ENCODE measurements around the gene COMMD2. TPM values are rescaled to one million over a fixed set of nuclear protein-coding genes. Genes with fewer than 3 reads are reported as not detected.

Gene COMMD2
- total and polyA plus RNA-seq, 12 donors = 4.4 to 48.8 (median 27.8) TPM

DNA sequence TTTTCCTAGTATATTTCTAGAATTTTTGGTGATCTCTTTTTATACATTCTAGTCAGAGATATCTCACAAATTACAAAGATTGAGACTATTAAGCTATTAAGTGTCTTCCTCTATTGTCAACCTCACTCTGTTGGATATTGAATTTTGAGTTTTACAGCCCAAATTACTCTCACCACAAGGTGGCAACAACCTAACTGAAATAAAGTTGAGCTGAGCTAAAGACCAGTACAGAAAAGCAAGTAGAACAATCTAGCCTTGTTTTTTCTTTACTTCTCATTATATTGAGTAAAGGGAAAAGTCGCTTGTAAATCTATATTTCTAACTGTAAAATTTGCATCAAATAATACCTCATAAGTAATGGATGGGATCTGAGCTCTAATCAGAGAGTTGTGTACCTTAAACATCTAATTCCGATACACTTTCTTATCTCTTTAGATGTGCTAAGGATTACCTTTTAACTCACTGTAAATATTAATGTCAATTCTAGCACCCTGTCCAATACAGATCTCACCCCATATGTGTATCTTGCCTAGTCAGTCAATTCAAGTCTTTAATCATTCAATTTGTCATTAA lies 13.6 kb upstream of the COMMD2 start:
- DNase-seq = no peak
- Histone ChIP-seq H3K4me3 (no peak overlapping the region), H3K27ac (no peak overlapping the region), H3K27me3 (no peaks in the 10 kb centered on the region), H3K36me3 (replicated peaks in 1 of 2) (no peaks in the 10 kb centered on the region), H3K9me3 (replicated peaks in 1 of 3) (no peaks in the 10 kb centered on the region), H3K4me1 (replicated peaks in 1 of 2) (no peaks in the 10 kb centered on the region)
- TF ChIP-seq, protein P1, sequence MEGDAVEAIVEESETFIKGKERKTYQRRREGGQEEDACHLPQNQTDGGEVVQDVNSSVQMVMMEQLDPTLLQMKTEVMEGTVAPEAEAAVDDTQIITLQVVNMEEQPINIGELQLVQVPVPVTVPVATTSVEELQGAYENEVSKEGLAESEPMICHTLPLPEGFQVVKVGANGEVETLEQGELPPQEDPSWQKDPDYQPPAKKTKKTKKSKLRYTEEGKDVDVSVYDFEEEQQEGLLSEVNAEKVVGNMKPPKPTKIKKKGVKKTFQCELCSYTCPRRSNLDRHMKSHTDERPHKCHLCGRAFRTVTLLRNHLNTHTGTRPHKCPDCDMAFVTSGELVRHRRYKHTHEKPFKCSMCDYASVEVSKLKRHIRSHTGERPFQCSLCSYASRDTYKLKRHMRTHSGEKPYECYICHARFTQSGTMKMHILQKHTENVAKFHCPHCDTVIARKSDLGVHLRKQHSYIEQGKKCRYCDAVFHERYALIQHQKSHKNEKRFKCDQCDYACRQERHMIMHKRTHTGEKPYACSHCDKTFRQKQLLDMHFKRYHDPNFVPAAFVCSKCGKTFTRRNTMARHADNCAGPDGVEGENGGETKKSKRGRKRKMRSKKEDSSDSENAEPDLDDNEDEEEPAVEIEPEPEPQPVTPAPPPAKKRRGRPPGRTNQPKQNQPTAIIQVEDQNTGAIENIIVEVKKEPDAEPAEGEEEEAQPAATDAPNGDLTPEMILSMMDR (IDR thresholded peaks at IDR 0.05) = peak in 5 of 6 experiments; percentile 46 to 58 (median 49)
- no peak for TF ChIP-seq POLR2A (IDR thresholded peaks at IDR 0.05)
- intact Hi-C loops (cut with DNase I) = no loop called here
- 63 to 74% (median 68%) methylated on average over 2 of the region's 2 CpGs for WGBS, 4 donors

DNA sequence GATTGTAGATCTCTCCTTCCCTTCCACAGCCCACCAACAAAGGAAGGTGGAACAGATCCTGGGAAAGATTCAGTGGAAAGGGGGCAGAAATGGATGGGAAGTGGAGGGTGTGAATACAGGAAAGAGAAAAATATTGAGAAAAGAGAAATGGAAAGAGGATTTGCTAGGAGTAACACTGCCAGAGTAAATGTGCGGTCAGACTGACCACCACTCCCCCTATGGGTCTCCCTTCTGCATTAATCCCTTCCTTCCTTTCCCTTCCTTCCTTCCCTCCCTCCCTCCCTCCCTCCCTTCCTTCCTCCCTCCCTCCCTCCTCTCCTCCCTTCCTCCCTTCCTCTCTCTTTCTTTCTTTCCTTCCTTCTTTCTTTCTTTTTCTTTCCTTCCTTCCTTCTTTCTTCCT lies 12.0 kb upstream of the COMMD2 start:
- Histone ChIP-seq H3K4me3 (no peak overlapping the region), H3K27ac (no peak overlapping the region), H3K4me1 (replicated peaks in 1 of 2) (no peaks in the 10 kb centered on the region), H3K27me3 (no peaks in the 10 kb centered on the region), H3K9me3 (replicated peaks in 1 of 3) (no peaks in the 10 kb centered on the region), H3K36me3 (replicated peaks in 1 of 2) (no peaks in the 10 kb centered on the region)
- intact Hi-C loops (cut with DNase I) = no loop called here
- TF ChIP-seq, protein P1 (IDR thresholded peaks at IDR 0.05) = no peak
- TF ChIP-seq POLR2A (IDR thresholded peaks at IDR 0.05) = no peak
- 45 to 60% (median 54%) methylated on average over 1 of the region's 1 CpG for WGBS, 4 donors
- DNase-seq = no peak

DNA sequence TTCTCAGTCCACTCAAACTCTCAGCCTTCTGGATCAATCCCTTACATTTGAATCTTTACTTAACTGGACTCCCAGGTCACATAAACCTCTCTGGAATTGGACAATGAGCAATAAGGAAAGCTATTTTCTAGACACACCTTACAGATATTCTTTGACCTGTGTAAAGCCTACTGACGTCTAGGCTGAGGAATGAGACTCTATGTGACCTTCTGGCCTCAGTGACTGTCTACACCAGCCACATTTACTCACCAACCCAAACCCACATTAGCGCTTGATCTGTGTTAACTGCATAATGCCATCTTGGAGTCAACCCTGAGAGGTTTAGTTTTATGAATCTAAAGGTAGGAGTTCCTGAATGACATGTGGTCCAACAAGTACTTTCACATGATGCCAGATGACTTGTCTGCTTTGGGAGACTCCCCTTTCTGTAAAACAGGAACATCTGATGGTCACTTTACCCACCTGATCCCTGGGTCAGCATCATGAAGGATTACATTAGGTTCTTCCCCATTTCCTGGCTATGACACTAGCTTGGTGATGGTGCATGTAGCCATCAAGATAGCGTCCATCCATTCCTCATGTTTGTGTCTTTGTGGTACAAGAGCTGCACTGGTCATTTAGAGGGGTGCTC lies 11.4 kb upstream of the COMMD2 start:
- WGBS, 4 donors = 60 to 75% (median 66%) methylated on average over 3 of the region's 3 CpGs
- intact Hi-C loops (cut with DNase I) = no loop called here
- Histone ChIP-seq H3K27me3 (no peaks in the 10 kb centered on the region), H3K4me1 (replicated peaks in 1 of 2) (no peaks in the 10 kb centered on the region), H3K36me3 (replicated peaks in 1 of 2) (no peaks in the 10 kb centered on the region), H3K9me3 (replicated peaks in 1 of 3) (no peaks in the 10 kb centered on the region), H3K27ac (no peak overlapping the region), H3K4me3 (no peak overlapping the region)
- TF ChIP-seq, protein P1 (IDR thresholded peaks at IDR 0.05) = no peak
- no peak for TF ChIP-seq POLR2A (IDR thresholded peaks at IDR 0.05)
- DNase-seq = no peak

DNA sequence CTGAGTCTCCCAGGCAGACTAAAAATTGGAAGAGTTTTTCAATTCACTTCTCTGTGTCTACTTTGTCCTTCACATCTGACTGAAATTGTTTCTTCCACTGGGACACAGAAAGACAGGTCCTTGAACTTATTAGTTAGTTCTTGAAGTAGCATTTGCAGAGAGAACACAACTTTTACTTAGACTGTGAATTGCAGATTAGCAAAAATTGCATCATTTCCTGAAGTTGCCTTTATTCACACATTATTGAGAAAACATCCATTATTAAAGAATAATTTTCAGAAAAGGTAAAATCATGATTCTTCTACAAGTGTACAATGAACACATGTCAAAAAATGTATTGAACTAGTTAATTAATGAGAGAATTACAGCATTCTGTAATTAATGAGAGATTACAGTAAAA lies 1.4 kb upstream of the COMMD2 start:
- peaks cover 0 to 14% of the 10 kb centered on the region in 2 donors for H3K36me3 ChIP-seq (replicated peaks in 1 of 2)
- TF ChIP-seq POLR2A (IDR thresholded peaks at IDR 0.05) = no peak
- TF ChIP-seq, protein P1 (IDR thresholded peaks at IDR 0.05) = no peak
- intact Hi-C loops (cut with DNase I) = no loop called here

More for the DNA sequence above, 1.4 kb upstream of the COMMD2 start:
- Histone ChIP-seq H3K4me1 (replicated peaks in 1 of 2) (peaks cover 5 to 13% of the 10 kb centered on the region in 2 donors), H3K9me3 (replicated peaks in 1 of 3) (no peaks in the 10 kb centered on the region), H3K4me3 (no peak overlapping the region), H3K27ac (no peak overlapping the region), H3K27me3 (no peaks in the 10 kb centered on the region)
- no peak for DNase-seq
